ENCODE results near the gene ASCL4.

Gene ASCL4

GRCh38 chr12:107759410-107759809 lies 15.1 kb upstream of the ASCL4 start:
- no peaks in the 10 kb centered on the region for H4K20me1 ChIP-seq (ENCODE audit: insufficient read depth, low read length)
- peak overlapping the region; percentile 84 for H3K9ac ChIP-seq (ENCODE audit: low read length)
- peak overlapping the region; percentile 41; the same call in 1 of the 2 replicates for H3K27ac ChIP-seq (ENCODE audit: low read length)
- H3K9me2 ChIP-seq (replicated peaks; ENCODE audit: insufficient read depth, low read length): no peaks in the 10 kb centered on the region
- H3K9me3 ChIP-seq (replicated peaks; ENCODE audit: insufficient read depth, low read length): no peaks in the 10 kb centered on the region
- peaks cover 10% of the 10 kb centered on the region; the same call in 1 of the 2 replicates for H3K36me3 ChIP-seq (replicated peaks; ENCODE audit: insufficient read depth, low read length)
- H3K27me3 ChIP-seq (replicated peaks; ENCODE audit: insufficient read depth, low read length): no peaks in the 10 kb centered on the region
- no peak overlapping the region for H2AFZ ChIP-seq (ENCODE audit: low read length)
- peaks cover 44% of the 10 kb centered on the region for H3K79me2 ChIP-seq (ENCODE audit: low read length)
- H3K4me1 ChIP-seq (ENCODE audit: low read length): peaks cover 14% of the 10 kb centered on the region
- DNase-seq: peak; percentile 74
- H3K4me2 ChIP-seq (ENCODE audit: low read depth, low read length): peak overlapping the region; percentile 93
- TF ChIP-seq EZH2phosphoT487 (IDR thresholded peaks at IDR 0.05; ENCODE audit: low read length) (no peak), CTCF (IDR thresholded peaks at IDR 0.05; ENCODE audit: low read length) (no peak), EZH2 (optimal IDR thresholded peaks at IDR 0.05; ENCODE audit: low read depth, low read length) (no peak)
- peaks cover 9% of the 10 kb centered on the region for H3F3A ChIP-seq (ENCODE audit: insufficient read depth, low read length)
- H3K4me3 ChIP-seq (ENCODE audit: low read length): peak overlapping the region; percentile 71

GRCh38 chr12:107760207-107760808 lies 14.2 kb upstream of the ASCL4 start:
- peaks cover 6% of the 10 kb centered on the region; the same call in 1 of the 2 replicates for H3K36me3 ChIP-seq (replicated peaks; ENCODE audit: insufficient read depth, low read length)
- peak overlapping the region; percentile 14; the same call in 1 of the 2 replicates for H2AFZ ChIP-seq (ENCODE audit: low read length)
- H3K9me2 ChIP-seq (replicated peaks; ENCODE audit: insufficient read depth, low read length): no peaks in the 10 kb centered on the region
- peaks cover 14% of the 10 kb centered on the region for H3K4me1 ChIP-seq (ENCODE audit: low read length)
- H3K4me3 ChIP-seq (ENCODE audit: low read length): peak overlapping the region; percentile 71
- no peaks in the 10 kb centered on the region for H4K20me1 ChIP-seq (ENCODE audit: insufficient read depth, low read length)
- peaks cover 9% of the 10 kb centered on the region for H3F3A ChIP-seq (ENCODE audit: insufficient read depth, low read length)
- no peaks in the 10 kb centered on the region for H3K9me3 ChIP-seq (replicated peaks; ENCODE audit: insufficient read depth, low read length)
- DNase-seq: peak; percentile 33
- no peaks in the 10 kb centered on the region for H3K27me3 ChIP-seq (replicated peaks; ENCODE audit: insufficient read depth, low read length)
- peaks cover 44% of the 10 kb centered on the region for H3K79me2 ChIP-seq (ENCODE audit: low read length)
- H3K9ac ChIP-seq (ENCODE audit: low read length): peak overlapping the region; percentile 84
- TF ChIP-seq CTCF (IDR thresholded peaks at IDR 0.05; ENCODE audit: low read length) (no peak), EZH2 (optimal IDR thresholded peaks at IDR 0.05; ENCODE audit: low read depth, low read length) (no peak), EZH2phosphoT487 (IDR thresholded peaks at IDR 0.05; ENCODE audit: low read length) (no peak)
- H3K27ac ChIP-seq (ENCODE audit: low read length): peak overlapping the region; percentile 41; the same call in 1 of the 2 replicates
- peak overlapping the region; percentile 93 for H3K4me2 ChIP-seq (ENCODE audit: low read depth, low read length)

GRCh38 chr12:107760809-107761501 lies 13.5 kb upstream of the ASCL4 start, which contains the start of gene PRDM4:
Gene PRDM4, minus strand, starts transcription at chr12:107761137. Its CDS starts 622 bp downstream, at chr12:107760515.
- H3F3A ChIP-seq (ENCODE audit: insufficient read depth, low read length): peaks cover 9% of the 10 kb centered on the region
- H3K9me3 ChIP-seq (replicated peaks; ENCODE audit: insufficient read depth, low read length): no peaks in the 10 kb centered on the region
- H3K9ac ChIP-seq (ENCODE audit: low read length): peak within 1 kb of the TSS; percentile 84
- peak within 1 kb of the TSS; percentile 95 for H3K4me2 ChIP-seq (ENCODE audit: low read depth, low read length)
- peaks cover 14% of the 10 kb centered on the region for H3K4me1 ChIP-seq (ENCODE audit: low read length)
- H3K36me3 ChIP-seq (replicated peaks; ENCODE audit: insufficient read depth, low read length): 0 out of 2 replicates have a peak, but pooled peaks cover 6% of the 10 kb centered on the region
- no peaks in the 10 kb centered on the region for H3K27me3 ChIP-seq (replicated peaks; ENCODE audit: insufficient read depth, low read length)
- peaks cover 44% of the 10 kb centered on the region for H3K79me2 ChIP-seq (ENCODE audit: low read length)
- DNase-seq: peak; percentile 95
- H4K20me1 ChIP-seq (ENCODE audit: insufficient read depth, low read length): no peaks in the 10 kb centered on the region
- peak; percentile 52 for TF ChIP-seq CTCF (IDR thresholded peaks at IDR 0.05; ENCODE audit: low read length)
- TF ChIP-seq EZH2 (optimal IDR thresholded peaks at IDR 0.05; ENCODE audit: low read depth, low read length): no peak
- H2AFZ ChIP-seq (ENCODE audit: low read length): peak within 1 kb of the TSS; percentile 99
- H3K4me3 ChIP-seq (ENCODE audit: low read length): peak within 1 kb of the TSS; percentile 71
- no peaks in the 10 kb centered on the region for H3K9me2 ChIP-seq (replicated peaks; ENCODE audit: insufficient read depth, low read length)
- peak within 1 kb of the TSS; percentile 41; the same call in 1 of the 2 replicates for H3K27ac ChIP-seq (ENCODE audit: low read length)
